Esophagus squamous epithelium (tissue), 5 donors: ENCODE results near the gene DNM1L. TPM values are rescaled to one million over a fixed set of nuclear protein-coding genes. Genes with fewer than 3 reads are reported as not detected.

Experiments
- DNase-seq: peaks from one replicate; lab custom pipeline; 2025; lab: John Stamatoyannopoulos, UW
- H3K27ac ChIP-seq, 4 donors: fragments of 200-600 bp; sonication (generic); one replicate each; pipeline ENCODE4 v1.5.1; 2016 to 2019; ENCODE audit warnings: mild to moderate bottlenecking in 1 of 4
- H3K27me3 ChIP-seq, 4 donors: fragments of 200-600 bp; sonication (generic); 1 replicate in 3 of 4; 2 replicates in 1 of 4; pipeline versions ENCODE4 v1.5.1 to v1.6.0; 2017 to 2021; ENCODE audit warnings: antibody characterized with exemption in 1 of 4
- H3K36me3 ChIP-seq, 3 donors: fragments of 200-600 bp; sonication (generic); one replicate each; pipeline ENCODE4 v1.5.1; 2016 to 2019
- H3K4me1 ChIP-seq, 3 donors: fragments of 200-600 bp; sonication (generic); one replicate each; pipeline ENCODE4 v1.5.1; 2017 to 2019
- H3K4me3 ChIP-seq, 4 donors: fragments of 200-600 bp; sonication (generic); 1 replicate in 3 of 4; 2 replicates in 1 of 4; pipeline ENCODE4 v1.5.1; 2016 to 2019; ENCODE audit warnings: mild to moderate bottlenecking in 2 of 4, moderate library complexity in 1 of 4
- H3K9me3 ChIP-seq, 3 donors: fragments of 200-600 bp; sonication (generic); one replicate each; pipeline ENCODE4 v1.5.1; 2016 to 2019
- CTCF ChIP-seq, 6 experiments: fragments of 450-650 bp in 4 of 6; fragments of 200-600 bp in 2 of 6; sonication (generic) in 2 of 6; IDR thresholded peaks; one replicate each; pipeline ENCODE4 v1.5.1; 2016 to 2019; ENCODE audit warnings: antibody characterized with exemption in 6 of 6, mild to moderate bottlenecking in 4 of 6, moderate library complexity in 4 of 6
- POLR2A ChIP-seq, 4 donors: fragments of 450-650 bp; IDR thresholded peaks; one replicate each; pipeline ENCODE4 v1.6.1; 2017; ENCODE audit warnings: antibody characterized with exemption in 4 of 4, mild to moderate bottlenecking in 4 of 4, moderate library complexity in 3 of 4
- WGBS, 2 donors: methylation state at CpG; one replicate each; pipeline ENCODE4 v1.1.5; 2018; 5-methylcytosine and 5-hydroxymethylcytosine counted together
- intact Hi-C: fragments of 100-400 bp; cut with DNase I; formaldehyde crosslinking; loops from one replicate; pipeline ENCODE4 v1.15.0; 2022
- total RNA-seq, 4 donors: library from RNA; depleted of rRNA; stranded (reverse); fragments of >200 nt; gene quantifications; one replicate each; pipeline ENCODE4 v1.1.0, GENCODE V29; 2016
- donor health status: DM: yes; HTN: yes; CAD: no.

The DNM1L gene
- total RNA-seq, 4 donors from 2014 or later: 28.2 to 66.2 (median 48.6) TPM

DNA sequence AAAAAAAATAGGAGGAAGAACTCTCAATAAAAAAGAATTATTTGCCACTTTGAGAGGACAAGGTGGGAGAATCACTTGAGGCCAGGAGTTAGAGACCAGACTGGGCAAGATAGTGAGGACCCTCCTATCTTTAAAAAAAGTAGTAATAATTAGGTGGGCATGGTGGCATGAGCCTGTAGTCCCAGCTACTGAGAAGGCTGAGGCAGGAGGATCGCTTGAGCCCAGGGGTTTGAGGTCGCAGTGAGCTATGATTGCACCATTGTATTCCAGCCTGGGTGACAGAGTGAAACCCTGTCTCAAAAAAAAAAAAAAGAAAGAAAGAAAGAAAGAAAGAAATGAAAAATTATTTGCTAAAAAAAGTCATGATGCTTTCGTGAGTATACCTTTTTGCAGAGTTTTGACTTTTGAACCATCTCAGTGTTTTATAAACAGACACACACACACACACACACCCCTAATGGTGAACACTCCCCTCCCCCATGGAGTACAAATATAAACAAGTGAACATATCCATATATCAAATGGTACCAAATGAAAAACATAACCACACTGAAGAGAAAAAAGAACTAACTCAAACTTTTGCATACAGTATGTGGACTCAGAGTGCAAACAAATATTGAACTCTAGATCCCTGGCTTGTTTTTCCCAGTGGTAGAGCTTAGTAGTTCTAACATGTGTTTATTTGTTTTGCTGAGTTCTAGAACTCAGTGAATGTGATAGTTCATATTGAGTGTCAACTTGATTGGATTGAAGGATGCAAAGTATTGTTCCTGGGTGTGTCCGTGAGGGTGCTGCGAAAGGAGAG lies 27.7 kb upstream of the DNM1L start:
- TF ChIP-seq CTCF (IDR thresholded peaks at IDR 0.05): no peak
- no peak for TF ChIP-seq POLR2A (IDR thresholded peaks at IDR 0.05)
- no peak overlapping the region for H3K27ac ChIP-seq
- peaks cover 0 to 2% (median 0%) of the 10 kb centered on the region in 3 donors for H3K36me3 ChIP-seq
- no peaks in the 10 kb centered on the region for H3K4me1 ChIP-seq
- H3K9me3 ChIP-seq: no peaks in the 10 kb centered on the region
- intact Hi-C loops: no loop called here
- H3K27me3 ChIP-seq: no peaks in the 10 kb centered on the region
- 84 to 86% methylated on average over 5 of the region's 5 CpGs for WGBS, 2 donors
- H3K4me3 ChIP-seq: no peak overlapping the region
- no peak for DNase-seq

- no peak overlapping the region for H3K27ac ChIP-seq
- no peaks in the 10 kb centered on the region for H3K27me3 ChIP-seq
- no peaks in the 10 kb centered on the region for H3K36me3 ChIP-seq
- H3K4me1 ChIP-seq: no peaks in the 10 kb centered on the region
- no peaks in the 10 kb centered on the region for H3K9me3 ChIP-seq
- H3K4me3 ChIP-seq: no peak overlapping the region
- TF ChIP-seq POLR2A (IDR thresholded peaks at IDR 0.05) (no peak), CTCF (IDR thresholded peaks at IDR 0.05) (no peak)
- intact Hi-C loops: no loop called here
- 68 to 80% methylated on average over 4 of the region's 4 CpGs for WGBS, 2 donors
- DNase-seq: no peak
Observed at GRCh38 chr12:32651956-32652210, 27.2 kb upstream of the DNM1L start.

DNA sequence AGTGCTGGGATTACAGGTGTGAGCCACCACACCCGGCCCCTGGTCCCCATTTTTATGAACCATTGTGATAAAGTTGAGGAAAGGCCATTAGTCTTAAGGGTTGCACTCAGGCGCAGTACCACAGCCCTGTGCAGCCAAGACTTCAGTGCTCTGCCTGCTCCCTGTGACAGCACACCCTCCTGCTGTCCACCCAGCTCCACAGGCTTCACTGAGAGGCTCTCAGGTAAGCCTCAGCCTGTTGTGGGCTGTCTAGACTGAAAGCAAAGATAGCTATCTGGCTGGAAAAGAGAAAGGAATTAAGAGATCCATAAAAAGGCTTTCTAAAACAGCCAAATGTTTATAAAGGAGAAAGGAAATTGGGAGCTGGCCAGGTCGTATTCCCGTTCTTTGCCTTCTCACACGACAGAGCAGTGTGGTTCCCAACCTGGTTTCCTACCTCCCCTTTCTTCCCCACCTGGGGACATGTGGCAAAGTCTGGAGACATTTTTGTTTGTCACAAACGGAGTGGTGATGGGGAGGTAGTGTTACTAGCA lies 19.1 kb upstream of the DNM1L start:
- Histone ChIP-seq H3K27ac (peak overlapping the region in 3 of 4 donors; percentile 19 to 44 (median 32)), H3K36me3 (no peaks in the 10 kb centered on the region), H3K4me1 (peaks cover 0 to 12% (median 4%) of the 10 kb centered on the region in 3 donors), H3K27me3 (no peaks in the 10 kb centered on the region), H3K4me3 (no peak overlapping the region), H3K9me3 (no peaks in the 10 kb centered on the region)
- DNase-seq: no peak
- no peak for TF ChIP-seq CTCF (IDR thresholded peaks at IDR 0.05)
- TF ChIP-seq POLR2A (IDR thresholded peaks at IDR 0.05): no peak
- intact Hi-C loops: loop anchor here (5.0 kb wide), 1 partner anchor 203 kb away; no protein-coding TSS in a partner anchor
- WGBS, 2 donors: 30 to 38% methylated on average over 5 to 6 of the region's 6 CpGs

DNA sequence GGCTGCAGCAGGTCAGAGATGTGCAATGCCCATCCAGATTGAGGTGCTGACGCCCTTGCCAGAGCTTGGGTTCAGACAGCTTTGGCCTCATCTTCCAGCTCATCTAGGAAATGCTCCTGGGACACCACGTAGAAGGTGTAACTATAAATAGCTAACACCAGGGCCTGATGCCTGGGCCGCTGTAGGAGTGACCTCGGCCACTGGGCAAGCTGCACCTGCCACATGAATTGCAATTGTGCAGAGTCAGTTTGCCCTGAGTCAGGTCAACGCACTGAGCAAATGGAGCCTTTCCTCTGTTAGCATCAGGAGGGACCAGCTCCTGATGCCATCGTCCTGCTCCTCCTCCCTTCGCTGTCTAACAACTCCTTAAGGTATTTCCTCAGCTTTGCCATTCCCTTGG lies 17.4 kb upstream of the DNM1L start:
- Histone ChIP-seq H3K9me3 (no peaks in the 10 kb centered on the region), H3K4me1 (peaks cover 0 to 12% (median 4%) of the 10 kb centered on the region in 3 donors), H3K36me3 (no peaks in the 10 kb centered on the region), H3K4me3 (no peak overlapping the region), H3K27me3 (no peaks in the 10 kb centered on the region), H3K27ac (no peak overlapping the region)
- TF ChIP-seq POLR2A (IDR thresholded peaks at IDR 0.05): no peak
- TF ChIP-seq CTCF (IDR thresholded peaks at IDR 0.05): no peak
- no peak for DNase-seq
- 83 to 95% methylated on average over 6 to 7 of the region's 7 CpGs for WGBS, 2 donors
- intact Hi-C loops: loop anchor here (5.0 kb wide), 1 partner anchor 204 kb away; no protein-coding TSS in a partner anchor

GRCh38 chr12:32662665-32663064 lies 16.4 kb upstream of the DNM1L start:
- H3K27me3 ChIP-seq: no peaks in the 10 kb centered on the region
- H3K9me3 ChIP-seq: no peaks in the 10 kb centered on the region
- no peaks in the 10 kb centered on the region for H3K36me3 ChIP-seq
- intact Hi-C loops: loop anchor here (5.0 kb wide), 1 partner anchor 205 kb away; no protein-coding TSS in a partner anchor
- WGBS, 2 donors: 78 to 92% methylated on average over 2 of the region's 2 CpGs
- DNase-seq: no peak
- no peak overlapping the region for H3K4me3 ChIP-seq
- peaks cover 0 to 12% (median 4%) of the 10 kb centered on the region in 3 donors for H3K4me1 ChIP-seq
- no peak overlapping the region for H3K27ac ChIP-seq
- TF ChIP-seq POLR2A (IDR thresholded peaks at IDR 0.05) (no peak), CTCF (IDR thresholded peaks at IDR 0.05) (no peak)
